ENCODE data around the gene IFNL1.

- TF ChIP-seq CTCF (IDR thresholded peaks at IDR 0.05) (no peak), SIN3A (IDR thresholded peaks at IDR 0.05; ENCODE audit: borderline replicate concordance, insufficient read depth, low read depth, low read length) (no peak), REST (IDR thresholded peaks at IDR 0.05; ENCODE audit: insufficient read depth in 1 of 2, low read depth in 2 of 2, low read length in 1 of 2) (no peak), TCF7L2 (IDR thresholded peaks at IDR 0.05; ENCODE audit: low read depth, low read length) (no peak), POLR2AphosphoS5 (IDR thresholded peaks at IDR 0.05; ENCODE audit: low read depth, low read length) (no peak)
Measured at GRCh38 chr19:39304701-39305571, 8.7 kb downstream of the IFNL1 start.

Data from Panc1 (cell line).